ENCODE data around the gene TBX10.
"Not testable (repeated sequence)": the region's sequence is repeated elsewhere in the genome, so short reads cannot be mapped to it uniquely, and the experiment has no call there.

Gene TBX10

DNA sequence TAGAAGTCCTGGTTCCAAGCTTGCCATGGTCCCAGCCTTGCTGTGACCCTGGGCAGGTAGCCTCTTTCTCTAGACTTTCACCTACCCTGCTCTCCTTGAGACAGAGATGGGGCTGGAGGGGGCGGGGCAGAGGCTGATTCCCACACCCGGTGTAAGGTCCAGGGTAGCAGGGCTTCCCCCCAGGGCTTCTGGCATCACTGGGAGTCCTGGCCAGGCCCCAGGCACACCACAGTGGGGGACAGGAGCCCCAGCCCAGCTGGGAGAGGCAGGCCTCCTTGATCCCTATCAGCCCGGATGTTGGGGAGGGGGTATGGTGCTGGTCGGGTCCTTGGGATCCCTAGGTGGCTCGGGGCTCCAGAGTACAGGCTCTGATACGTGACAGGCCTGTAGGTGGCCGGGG, 8.2 kb downstream of the TBX10 start:
- no peak for DNase-seq (ENCODE audit: low spot score)

DNA sequence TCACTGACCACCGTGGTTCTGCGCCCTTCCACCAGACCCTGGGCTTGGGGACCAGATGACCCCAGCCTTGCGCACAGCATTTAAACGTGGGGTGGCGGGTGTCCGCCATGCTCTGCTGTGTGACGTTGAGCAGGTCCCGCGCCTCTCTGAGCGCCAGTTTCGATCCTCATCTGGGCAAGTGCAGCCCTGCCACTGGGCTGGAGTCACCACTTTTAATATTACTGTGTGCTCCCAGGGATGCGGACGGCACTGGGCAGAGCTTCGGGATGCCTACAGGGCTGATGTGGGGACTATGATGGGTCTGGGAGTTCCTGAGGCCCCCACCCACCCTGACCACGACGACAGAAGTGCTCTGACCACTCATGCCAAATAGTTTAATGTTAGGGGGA, 8.6 kb downstream of the TBX10 start:
- no peak for DNase-seq (ENCODE audit: low spot score)

- DNase-seq (ENCODE audit: low spot score), result peak; percentile 100
These were observed 9.2 kb downstream of the TBX10 start for GRCh38 chr11:67630228-67630942.

GRCh38 chr11:67629386-67630227, 10.0 kb downstream of the TBX10 start, which contains the start of gene NUDT8:
Gene NUDT8 (minus strand): TSS chr11:67629937. CDS start chr11:67629911, 26 bp downstream.
- peak; percentile 92 for DNase-seq (ENCODE audit: low spot score)

DNA sequence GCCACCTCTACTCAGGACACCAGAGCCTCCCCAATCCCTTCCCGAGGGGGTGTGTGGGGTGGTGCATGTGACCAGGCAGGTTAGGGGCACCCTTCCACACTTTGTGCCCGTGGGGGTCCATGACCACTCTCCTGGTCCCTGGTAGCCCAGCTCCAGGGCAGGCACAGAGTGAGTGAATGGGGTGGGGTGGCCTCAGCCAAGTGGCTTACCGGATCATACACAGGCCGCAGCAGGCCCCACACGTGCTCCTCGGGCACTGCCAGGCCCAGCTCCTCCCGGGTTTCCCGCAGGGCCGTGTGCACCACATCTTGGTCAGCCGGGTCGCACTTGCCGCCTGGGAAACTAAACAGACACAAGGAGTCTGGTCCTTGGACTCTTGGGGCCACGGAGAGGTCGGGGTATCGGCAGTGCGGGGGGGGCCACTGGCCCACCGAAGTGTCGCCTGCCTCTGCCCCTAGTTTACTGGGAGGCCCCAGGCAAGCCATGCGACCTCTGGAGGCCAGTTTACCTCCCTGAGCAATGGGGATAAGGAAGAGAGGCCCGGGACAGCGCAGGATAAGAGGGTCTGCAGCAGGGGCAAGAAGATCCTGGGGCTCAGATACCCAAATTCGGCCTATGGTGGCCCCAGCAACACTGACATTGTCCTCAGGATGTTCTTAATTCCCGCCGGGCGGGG, 10.7 kb downstream of the TBX10 start:
- no peak for DNase-seq (ENCODE audit: low spot score)

DNA sequence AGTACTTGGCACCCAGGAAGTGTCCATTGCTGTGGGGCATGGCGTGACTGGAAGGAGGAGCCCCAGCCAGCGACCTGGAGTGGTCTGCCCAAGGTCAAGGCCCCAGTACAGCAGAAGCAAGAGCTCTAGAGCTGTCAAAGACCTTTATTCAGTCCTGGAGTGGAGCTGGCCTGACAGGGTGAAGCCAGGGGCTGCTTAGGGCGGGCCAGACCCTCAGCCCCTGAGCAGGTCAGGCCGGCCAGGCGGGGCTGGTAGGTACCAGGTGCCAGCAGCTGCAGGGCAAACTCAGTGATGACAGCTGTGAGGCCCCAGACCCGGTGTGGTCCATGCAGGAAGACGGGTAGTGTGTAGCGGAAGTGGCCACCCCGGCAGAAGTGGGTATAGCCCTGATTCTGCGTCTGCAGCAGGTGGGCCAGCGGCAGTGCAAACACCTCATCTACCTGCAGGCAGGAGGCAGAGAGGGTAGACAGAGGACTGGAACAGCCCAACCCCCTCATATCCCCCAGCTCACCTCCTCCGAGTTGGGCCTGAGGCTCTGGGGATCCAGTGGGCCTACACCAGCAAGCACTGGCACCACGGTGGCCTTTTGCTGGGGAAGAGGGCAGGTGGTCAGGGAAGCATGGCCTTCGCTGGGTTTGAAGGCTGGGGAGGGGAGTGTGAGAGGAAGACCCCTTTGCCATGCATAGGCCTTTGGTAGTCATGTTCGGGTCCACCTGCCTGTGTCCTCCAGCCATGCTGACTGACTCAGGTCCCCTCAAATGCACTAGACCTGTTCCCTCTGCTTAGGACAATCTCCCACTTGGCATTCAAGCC, 11.5 kb downstream of the TBX10 start:
- DNase-seq (ENCODE audit: low spot score), result no peak

DNA sequence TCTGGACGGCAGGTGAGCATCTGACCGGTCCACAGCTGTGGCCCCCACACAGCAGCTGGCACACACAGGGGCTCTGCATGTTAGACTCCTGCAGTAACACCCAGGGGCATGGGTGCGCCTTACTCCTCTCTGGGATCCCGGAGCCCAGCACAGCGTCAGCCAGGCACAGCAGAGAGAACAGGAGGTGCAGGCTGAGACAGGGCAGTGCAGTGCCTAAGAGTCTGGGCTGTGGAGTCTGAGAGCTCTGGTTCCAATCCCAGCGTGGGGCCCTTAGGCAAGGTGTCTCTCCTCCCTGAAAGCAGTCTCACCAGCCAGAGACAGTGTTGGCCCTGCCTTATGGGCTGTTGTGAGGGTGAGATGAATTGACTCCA, 12.1 kb downstream of the TBX10 start:
- no peak for DNase-seq (ENCODE audit: low spot score)

DNA sequence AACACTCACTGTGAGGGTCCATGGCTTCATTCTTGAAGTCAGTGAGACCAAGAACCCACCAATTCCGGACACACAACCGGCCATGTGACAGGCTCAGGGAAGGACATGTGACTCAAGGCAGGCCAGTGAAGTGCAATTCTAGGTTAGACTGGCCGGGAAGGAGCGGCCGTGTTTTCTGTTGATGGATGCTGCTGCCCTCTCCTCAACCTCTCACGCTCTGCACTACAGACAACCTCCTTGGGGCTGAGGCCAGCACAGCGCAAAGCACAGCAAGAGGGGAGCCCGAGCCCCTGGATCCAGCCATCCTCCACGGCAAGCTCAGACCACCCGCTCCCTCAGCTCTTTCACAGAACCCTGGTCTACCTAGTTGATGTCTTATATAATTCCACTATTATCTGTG, 12.6 kb downstream of the TBX10 start:
- no peak for DNase-seq (ENCODE audit: low spot score)

- DNase-seq (ENCODE audit: low spot score), result not testable (repeated sequence)
These were observed 13.3 kb downstream of the TBX10 start for GRCh38 chr11:67626131-67626833.

DNA sequence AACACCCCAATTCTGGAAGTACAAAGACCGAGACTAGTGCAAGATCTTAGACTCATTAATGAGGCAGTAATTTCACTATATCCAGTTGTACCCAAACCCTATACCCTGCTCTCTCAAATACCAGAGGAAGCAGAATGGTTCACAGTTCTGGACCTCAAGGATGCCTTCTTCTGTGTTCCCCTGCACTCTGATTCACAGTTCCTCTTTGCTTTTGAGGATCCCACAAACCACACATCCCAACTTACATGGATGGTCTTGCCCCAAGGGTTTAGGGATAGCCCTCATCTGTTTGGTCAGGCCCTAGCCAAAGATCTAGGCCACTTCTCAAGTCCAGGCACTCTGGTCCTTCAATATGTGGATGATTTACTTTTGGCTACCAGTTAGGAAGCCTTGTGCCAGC, 15.8 kb downstream of the TBX10 start:
- not testable (repeated sequence) for DNase-seq (ENCODE audit: low spot score)

GRCh38 chr11:67622905-67623304, 16.7 kb downstream of the TBX10 start:
- DNase-seq (ENCODE audit: low spot score), result not testable (repeated sequence)

- not testable (repeated sequence) for DNase-seq (ENCODE audit: low spot score)
These were observed 17.6 kb downstream of the TBX10 start for GRCh38 chr11:67621928-67622327.

- not testable (repeated sequence) for DNase-seq (ENCODE audit: low spot score)
These were observed 18.9 kb downstream of the TBX10 start for GRCh38 chr11:67620621-67621020.

DNA sequence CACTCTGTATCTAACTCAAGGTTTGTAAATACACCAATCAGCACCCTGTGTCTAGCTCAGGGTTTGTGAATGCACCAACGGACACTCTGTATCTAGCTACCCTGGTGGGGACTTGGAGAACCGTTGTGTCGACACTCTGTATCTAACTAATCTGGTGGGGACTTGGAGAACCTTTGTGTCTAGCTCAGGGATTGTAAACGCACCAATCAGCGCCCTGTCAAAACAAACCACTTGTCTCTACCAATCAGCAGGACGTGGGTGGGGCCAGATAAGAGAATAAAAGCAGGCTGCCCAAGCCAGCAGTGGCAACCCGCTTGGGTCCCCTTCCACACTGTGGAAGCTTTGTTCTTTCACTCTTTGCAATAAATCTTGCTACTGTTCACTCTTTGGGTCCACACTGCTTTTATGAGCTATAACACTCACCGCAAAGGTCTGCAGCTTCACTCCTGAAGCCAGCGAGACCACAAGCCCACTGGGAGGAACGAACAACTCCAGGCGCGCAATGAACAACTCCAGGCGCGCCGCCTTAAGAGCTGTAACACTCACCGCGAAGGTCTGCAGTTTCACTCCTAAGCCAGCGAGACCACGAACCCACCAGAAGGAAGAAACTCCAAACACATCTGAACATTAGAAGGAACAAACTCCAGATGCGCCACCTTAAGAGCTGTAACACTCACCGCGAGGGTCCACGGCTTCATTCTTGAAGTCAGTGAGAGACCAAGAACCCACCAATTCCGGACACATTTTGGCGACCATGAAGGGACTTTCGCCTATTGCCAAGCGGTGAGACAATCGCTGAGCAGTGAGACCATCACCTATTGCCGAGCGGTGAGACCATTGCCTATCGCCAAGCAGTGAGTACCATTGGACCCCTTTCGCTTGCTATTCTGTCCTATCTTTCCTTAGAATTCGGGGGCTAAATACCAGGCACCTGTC, 19.6 kb downstream of the TBX10 start:
- DNase-seq (ENCODE audit: low spot score), result not testable (repeated sequence)

DNA sequence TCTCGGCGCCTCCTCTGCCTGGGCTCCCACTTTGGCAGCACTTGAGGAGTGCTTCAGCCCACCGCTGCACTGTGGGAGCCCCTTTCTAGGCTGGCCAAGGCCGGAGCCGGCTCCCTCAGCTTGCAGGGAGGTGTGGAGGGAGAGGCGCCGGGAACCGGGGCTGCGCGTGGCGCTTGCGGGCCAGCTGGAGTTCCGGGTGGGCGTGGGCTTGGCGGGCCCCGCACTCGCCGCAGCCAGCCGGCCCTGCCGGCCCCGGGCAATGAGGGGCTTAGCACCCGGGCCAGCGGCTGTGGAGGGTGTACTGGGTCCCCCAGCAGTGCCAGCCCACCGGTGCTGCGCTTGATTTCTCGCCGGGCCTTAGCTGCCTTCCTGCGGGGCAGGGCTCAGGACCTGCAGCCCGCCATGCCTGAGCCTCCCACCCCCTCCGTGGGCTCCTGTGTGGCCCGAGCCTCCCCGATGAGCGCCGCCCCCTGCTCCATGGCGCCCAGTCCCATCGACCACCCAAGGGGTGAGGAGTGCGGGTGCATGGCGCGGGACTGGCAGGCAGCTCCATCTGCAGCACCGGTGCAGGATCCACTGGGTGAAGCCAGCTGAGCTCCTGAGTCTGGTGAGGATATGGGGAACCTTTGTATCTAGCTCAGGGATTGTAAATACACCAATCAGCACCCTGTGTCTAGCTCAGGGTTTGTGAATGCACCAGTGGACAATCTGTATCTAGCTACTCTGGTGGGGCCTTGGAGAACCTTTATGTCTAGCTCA, 20.5 kb downstream of the TBX10 start:
- DNase-seq (ENCODE audit: low spot score), result not testable (repeated sequence)

DNA sequence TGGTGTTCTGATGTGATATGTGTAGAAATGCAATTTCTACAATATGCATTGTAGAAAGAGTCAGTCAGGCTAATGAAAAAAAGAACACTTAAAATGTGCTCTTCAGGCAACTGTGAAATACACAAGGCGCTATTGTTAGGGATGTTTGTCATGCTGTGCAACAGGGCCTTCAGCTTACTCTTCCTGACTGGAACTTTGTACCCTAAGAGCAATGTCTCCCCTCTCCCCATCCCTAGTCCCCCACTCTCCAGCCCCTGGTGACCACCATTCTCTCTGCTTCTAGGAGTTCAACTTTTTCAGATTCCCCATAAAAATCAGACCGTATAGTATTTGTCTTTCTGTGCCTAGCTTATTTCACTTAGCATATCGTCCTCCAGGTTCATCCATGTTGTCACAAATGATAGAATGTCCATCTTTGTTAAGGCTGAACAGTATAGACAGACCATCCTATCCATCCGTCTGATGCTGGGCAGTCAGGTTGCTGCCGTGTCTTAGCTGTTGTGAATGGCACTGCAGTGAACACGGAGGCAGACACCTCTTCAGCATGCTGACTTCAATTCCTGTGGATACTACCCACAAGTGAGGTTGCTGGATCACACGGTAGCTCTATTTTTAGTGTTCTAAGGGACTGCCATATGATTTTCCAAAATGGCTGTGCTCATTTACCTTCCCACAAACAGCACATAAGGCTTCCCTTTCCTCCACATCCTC, 22.2 kb downstream of the TBX10 start:
- DNase-seq (ENCODE audit: low spot score), result no peak

DNA sequence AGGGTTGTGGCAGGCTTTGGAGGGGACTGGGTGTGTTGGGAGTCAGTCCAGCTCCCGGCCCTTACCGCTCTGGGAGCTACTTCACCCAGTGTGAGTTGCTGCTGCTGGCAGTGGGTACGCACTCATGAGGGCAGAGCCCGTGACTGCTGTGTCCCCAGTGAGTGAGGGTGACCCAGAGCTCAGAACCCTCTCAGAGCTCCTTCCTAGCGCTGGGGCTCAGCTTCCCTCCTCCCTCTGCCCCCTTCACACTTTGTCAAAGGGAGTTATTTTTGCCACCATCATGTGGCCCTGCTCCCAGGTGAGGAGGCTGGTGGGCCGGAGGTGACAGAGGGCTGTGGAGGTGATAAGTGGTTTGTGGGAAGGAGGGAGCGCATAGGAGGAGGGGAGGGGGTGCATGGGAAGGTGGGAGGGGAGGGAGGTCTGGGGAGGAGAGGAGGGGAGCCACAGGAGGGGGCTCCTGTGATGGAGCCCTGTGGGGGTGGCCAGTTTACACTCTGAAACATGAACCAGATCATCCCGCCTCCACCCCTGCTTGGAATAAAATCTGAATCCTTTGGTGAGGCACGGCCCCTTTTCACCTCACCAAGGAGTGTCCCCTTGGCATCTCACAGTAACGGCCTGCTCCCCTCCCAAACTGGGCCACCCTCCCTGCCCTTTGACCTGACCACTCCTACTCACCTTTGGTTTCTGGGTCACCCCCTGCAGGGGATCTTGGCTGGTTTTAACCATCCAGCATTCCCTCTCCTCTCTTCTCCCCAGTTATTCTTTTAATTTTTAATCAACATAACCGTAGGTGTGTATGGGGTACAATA, 22.9 kb downstream of the TBX10 start:
- peak; percentile 2 for DNase-seq (ENCODE audit: low spot score)

Measured in GM03348 (cell line).